Hepatocyte (in vitro differentiated cells): ENCODE results near the gene CHST4. TPM values are rescaled to one million over a fixed set of nuclear protein-coding genes. Genes with fewer than 3 reads are reported as not detected.

Experiments used
- DNase-seq: peaks from one replicate; pipeline ENCODE4 v3.0.0-alpha.2; 2016; ENCODE audit warnings: low spot score
- H2AFZ ChIP-seq: fragments of 200-600 bp; sonication (generic); 2 replicates; pipeline ENCODE4 v1.6.0; 2016; ENCODE audit warnings: antibody characterized with exemption, mild to moderate bottlenecking
- H3K27ac ChIP-seq: fragments of 200-600 bp; sonication (generic); 2 replicates; pipeline ENCODE4 v1.5.1; 2016; ENCODE audit warnings: mild to moderate bottlenecking
- H3K27me3 ChIP-seq: fragments of 200-600 bp; sonication (generic); 2 replicates; pipeline ENCODE4 v1.6.1; 2016
- H3K36me3 ChIP-seq: fragments of 200-600 bp; sonication (generic); replicated peaks from 2 replicates; pipeline ENCODE4 v1.5.1; 2016; ENCODE audit warnings: low read depth; ENCODE audit not compliant: insufficient read depth
- H3K4me1 ChIP-seq: fragments of 200-600 bp; sonication (generic); 2 replicates; pipeline ENCODE4 v1.5.1; 2016; ENCODE audit warnings: mild to moderate bottlenecking, moderate library complexity; ENCODE audit not compliant: insufficient read depth
- H3K4me2 ChIP-seq: fragments of 200-600 bp; sonication (generic); 2 replicates; pipeline ENCODE4 v1.6.0; 2016
- H3K4me3 ChIP-seq: fragments of 200-600 bp; sonication (generic); 2 replicates; pipeline ENCODE4 v1.5.1; 2016; ENCODE audit warnings: mild to moderate bottlenecking
- H3K79me2 ChIP-seq: fragments of 200-600 bp; sonication (generic); 2 replicates; pipeline ENCODE4 v1.6.0; 2017; ENCODE audit warnings: mild to moderate bottlenecking
- H3K9me2 ChIP-seq: fragments of 200-600 bp; sonication (generic); replicated peaks from 2 replicates; pipeline ENCODE4 v1.6.0; 2017; ENCODE audit warnings: mild to moderate bottlenecking; ENCODE audit not compliant: insufficient read depth
- H3K9me3 ChIP-seq: fragments of 200-600 bp; sonication (generic); 2 replicates; pipeline ENCODE4 v1.5.1; 2016; ENCODE audit warnings: low read depth, mild to moderate bottlenecking
- H4K20me1 ChIP-seq: fragments of 200-600 bp; sonication (generic); 2 replicates; pipeline ENCODE4 v1.6.0; 2016; ENCODE audit warnings: mild to moderate bottlenecking; ENCODE audit not compliant: insufficient read depth, poor library complexity, severe bottlenecking
- CTCF ChIP-seq: fragments of 200-600 bp; sonication (generic); IDR thresholded peaks from 2 replicates; pipeline ENCODE4 v1.5.1; 2016; ENCODE audit warnings: antibody characterized with exemption, mild to moderate bottlenecking; ENCODE audit not compliant: poor library complexity
- EZH2 ChIP-seq: fragments of 200-600 bp; sonication (generic); IDR thresholded peaks from 2 replicates; pipeline ENCODE4 v1.6.1; 2016; ENCODE audit warnings: antibody characterized with exemption, mild to moderate bottlenecking, borderline replicate concordance
- EZH2phosphoT487 ChIP-seq: fragments of 200-600 bp; sonication (generic); IDR thresholded peaks from one replicate; pipeline ENCODE4 v1.6.1; 2018; ENCODE audit warnings: antibody characterized with exemption, mild to moderate bottlenecking, low read depth, moderate library complexity; ENCODE audit not compliant: unreplicated experiment, severe bottlenecking
- WGBS: methylation state at CpG from one replicate; pipeline ENCODE4 v1.1.6; 2016; ENCODE audit warnings: low lambda C conversion rate; ENCODE audit errors: missing lambda C conversion rate; 5-methylcytosine and 5-hydroxymethylcytosine counted together
- polyA plus RNA-seq: library from polyadenylated mRNA; unstranded; fragments of >200 nt; fragmentation: Nextera tagmentation; extraction: Ambion mirVana; gene quantifications from 2 replicates; pipeline ENCODE4 v1.2.1, GENCODE V29; 2016
- total RNA-seq: library from RNA; depleted of rRNA; stranded (reverse); fragments of >200 nt; gene quantifications from 2 replicates; pipeline ENCODE4 v1.2.3, GENCODE V29; 2014

CHST4 gene
- total and polyA plus RNA-seq, 2 experiments from 2014 or later: 0.06 to 0.10 TPM

GRCh38 chr16:71489122-71489521, 37.1 kb upstream of the CHST4 start, which contains the start of gene ZNF19:
TSS of gene ZNF19 (minus strand) at chr16:71489324. CDS start at chr16:71482114, 7,210 bp downstream.
- Histone ChIP-seq H3K79me2 (no peaks in the 10 kb centered on the region), H3K4me2 (no peak within 1 kb of the TSS), H3K4me3 (no peak within 1 kb of the TSS), H2AFZ (no peak within 1 kb of the TSS), H3K4me1 (no peaks in the 10 kb centered on the region), H3K9me3 (no peaks in the 10 kb centered on the region), H4K20me1 (no peaks in the 10 kb centered on the region), H3K36me3 (no peaks in the 10 kb centered on the region), H3K9me2 (no peaks in the 10 kb centered on the region), H3K27me3 (no peaks in the 10 kb centered on the region), H3K27ac (no peak within 1 kb of the TSS)
- no peak for TF ChIP-seq CTCF
- no peak for TF ChIP-seq EZH2
- TF ChIP-seq EZH2phosphoT487: no peak
- 95% methylated on average over 22 of the region's 22 CpGs for WGBS
- DNase-seq: no peak

GRCh38 chr16:71490361-71490760, 35.9 kb upstream of the CHST4 start:
- Histone ChIP-seq H3K4me3 (no peak overlapping the region), H2AFZ (no peak overlapping the region), H3K4me1 (no peaks in the 10 kb centered on the region), H3K79me2 (no peaks in the 10 kb centered on the region), H3K9me3 (no peaks in the 10 kb centered on the region), H3K4me2 (no peak overlapping the region), H3K9me2 (no peaks in the 10 kb centered on the region), H3K27me3 (no peaks in the 10 kb centered on the region), H3K27ac (no peak overlapping the region), H3K36me3 (no peaks in the 10 kb centered on the region), H4K20me1 (no peaks in the 10 kb centered on the region)
- TF ChIP-seq CTCF: no peak
- TF ChIP-seq EZH2: no peak
- no peak for TF ChIP-seq EZH2phosphoT487
- DNase-seq: no peak

DNA sequence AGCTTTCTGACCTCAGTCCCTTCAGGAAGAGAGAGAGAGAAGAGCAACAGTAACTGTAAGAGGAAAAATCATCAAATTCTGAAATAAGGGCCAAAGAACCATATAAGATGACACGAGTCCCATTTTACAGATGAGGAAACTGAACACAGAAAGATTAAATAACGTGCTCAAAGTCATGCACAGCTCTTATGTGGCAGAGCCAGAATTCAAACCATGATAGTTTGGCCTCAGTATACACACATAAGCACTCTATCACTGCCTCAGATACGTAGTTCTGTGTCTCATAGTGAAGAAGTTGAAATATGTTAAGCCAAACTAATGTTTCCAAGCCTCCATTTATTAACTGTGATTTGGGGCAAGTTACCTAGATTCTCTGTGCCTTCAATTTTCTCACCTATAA, 35.2 kb upstream of the CHST4 start:
- H3K9me3 ChIP-seq: no peaks in the 10 kb centered on the region
- no peak overlapping the region for H3K4me2 ChIP-seq
- no peaks in the 10 kb centered on the region for H3K36me3 ChIP-seq
- no peaks in the 10 kb centered on the region for H3K79me2 ChIP-seq
- 73% methylated on average over 3 of the region's 3 CpGs for WGBS
- no peaks in the 10 kb centered on the region for H3K9me2 ChIP-seq
- H2AFZ ChIP-seq: no peak overlapping the region
- no peaks in the 10 kb centered on the region for H3K4me1 ChIP-seq
- H3K4me3 ChIP-seq: no peak overlapping the region
- H3K27me3 ChIP-seq: no peaks in the 10 kb centered on the region
- H3K27ac ChIP-seq: no peak overlapping the region
- no peaks in the 10 kb centered on the region for H4K20me1 ChIP-seq
- no peak for TF ChIP-seq CTCF
- no peak for TF ChIP-seq EZH2
- no peak for TF ChIP-seq EZH2phosphoT487
- DNase-seq: no peak

DNA sequence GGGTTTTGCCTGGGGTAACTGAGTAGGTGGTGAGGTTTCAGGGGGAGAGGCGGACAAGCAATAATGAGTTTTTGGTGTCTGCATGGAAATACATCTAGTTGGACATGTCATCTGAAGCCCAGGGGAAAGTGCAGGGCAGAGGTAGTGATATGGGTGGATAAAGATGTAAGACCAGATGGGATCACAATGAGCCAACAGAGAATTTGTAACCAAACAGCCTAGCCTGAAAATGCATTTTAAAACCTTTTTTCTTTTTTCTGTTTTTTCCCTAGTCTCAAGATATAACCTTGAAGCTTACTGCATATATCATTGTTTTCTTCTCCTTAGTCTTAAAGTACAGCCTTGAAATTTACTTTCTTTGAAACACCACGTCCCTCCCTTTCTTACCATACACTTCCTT, 33.4 kb upstream of the CHST4 start:
- Histone ChIP-seq H2AFZ (no peak overlapping the region), H3K36me3 (no peaks in the 10 kb centered on the region), H3K27me3 (no peaks in the 10 kb centered on the region), H3K27ac (no peak overlapping the region), H3K4me1 (no peaks in the 10 kb centered on the region), H3K9me2 (no peaks in the 10 kb centered on the region), H3K79me2 (no peaks in the 10 kb centered on the region), H3K9me3 (no peaks in the 10 kb centered on the region), H4K20me1 (no peaks in the 10 kb centered on the region), H3K4me3 (no peak overlapping the region), H3K4me2 (no peak overlapping the region)
- DNase-seq: no peak
- TF ChIP-seq EZH2phosphoT487: no peak
- TF ChIP-seq CTCF: no peak
- TF ChIP-seq EZH2: no peak
- 77% methylated on average over 2 of the region's 2 CpGs for WGBS
